Ramos (cell line): ENCODE results near the gene ARCN1.
"Not testable (repeated sequence)": the region's sequence is repeated elsewhere in the genome, so short reads cannot be mapped to it uniquely, and the experiment has no call there.

Experiments used
- in situ Hi-C: fragments of 300-500 bp; cut with MboI; formaldehyde crosslinking; loops from one replicate; pipeline ENCODE4 v1.14.3; 2022; ENCODE audit warnings: low sequenced_read_pairs; ENCODE audit not compliant: unreplicated experiment

ARCN1 gene

DNA sequence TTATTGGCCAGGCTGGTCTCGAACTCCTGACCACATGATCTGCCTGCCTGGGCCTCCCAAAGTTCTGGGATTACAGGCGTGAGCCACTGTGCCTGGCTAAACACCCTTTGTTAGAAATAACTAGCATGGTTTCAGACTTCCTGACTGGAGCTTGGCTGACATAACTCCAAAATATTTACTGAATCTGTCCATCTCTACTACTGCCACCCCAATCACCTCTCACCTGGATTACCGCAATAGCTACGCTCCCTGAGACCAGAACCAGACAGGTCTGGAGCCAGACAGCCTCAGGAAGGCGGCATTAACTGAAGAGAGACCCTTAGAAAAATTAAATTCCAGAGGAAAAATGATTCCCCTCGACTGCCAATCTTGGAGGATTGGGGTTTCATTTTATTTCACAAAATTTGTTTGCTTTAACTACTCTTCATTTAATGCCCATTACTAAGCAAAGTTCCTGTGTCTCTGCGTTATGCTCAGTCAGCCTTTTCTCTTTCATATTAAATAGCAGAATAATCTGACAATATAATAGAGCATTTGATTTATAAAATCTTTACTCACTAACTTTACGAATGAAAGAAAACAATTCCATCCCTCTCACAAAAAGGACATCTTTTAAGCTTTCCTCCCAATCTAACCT, 28.1 kb upstream of the ARCN1 start:
- in situ Hi-C loops: no loop called here

DNA sequence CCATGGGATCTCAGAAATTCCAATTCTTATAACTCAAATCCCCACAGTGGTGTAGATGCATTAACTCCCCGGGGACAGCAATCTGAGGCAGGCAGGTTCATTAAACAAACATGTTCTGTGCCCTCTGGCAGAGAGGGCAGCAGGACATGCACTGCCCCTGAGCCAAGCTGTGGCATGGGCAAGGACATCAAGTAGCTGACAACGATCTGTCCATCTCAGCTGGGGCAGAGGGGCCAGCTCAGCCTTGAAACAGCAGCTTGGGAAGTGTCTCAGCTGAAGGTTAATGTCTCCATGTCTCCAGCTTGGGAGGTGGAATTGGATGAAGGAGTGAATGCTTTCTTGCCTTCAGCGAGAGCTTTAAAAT, 27.6 kb upstream of the ARCN1 start:
- in situ Hi-C loops: no loop called here

DNA sequence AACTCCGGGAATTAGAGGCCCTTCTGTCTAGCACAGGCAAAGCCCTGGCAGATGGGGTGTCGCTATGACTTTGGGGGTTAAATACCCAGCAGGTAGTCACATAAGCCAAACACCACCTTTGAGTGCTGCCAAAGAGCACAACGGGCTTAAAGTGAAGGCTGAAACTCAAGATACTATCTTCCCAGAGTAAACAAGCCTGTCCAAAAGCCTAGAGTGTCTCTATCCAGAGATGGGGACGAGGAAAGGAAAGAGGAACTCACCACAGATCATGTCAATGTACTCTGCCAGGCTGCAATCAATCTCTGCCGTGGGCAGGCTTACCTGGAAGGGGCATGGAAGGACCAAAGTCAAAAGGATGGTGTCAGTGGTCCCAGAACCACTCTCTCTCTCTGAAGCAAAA, 26.7 kb upstream of the ARCN1 start:
- in situ Hi-C loops: no loop called here

- in situ Hi-C loops: no loop called here
These were observed 25.1 kb upstream of the ARCN1 start for GRCh38 chr11:118547132-118547531.

- in situ Hi-C loops: no loop called here
These were observed 19.9 kb upstream of the ARCN1 start for GRCh38 chr11:118552341-118552740.

GRCh38 chr11:118560806-118561205, 11.4 kb upstream of the ARCN1 start:
- in situ Hi-C loops: no loop called here

- in situ Hi-C loops: no loop called here
These were observed 7.2 kb upstream of the ARCN1 start for GRCh38 chr11:118565051-118565450.

DNA sequence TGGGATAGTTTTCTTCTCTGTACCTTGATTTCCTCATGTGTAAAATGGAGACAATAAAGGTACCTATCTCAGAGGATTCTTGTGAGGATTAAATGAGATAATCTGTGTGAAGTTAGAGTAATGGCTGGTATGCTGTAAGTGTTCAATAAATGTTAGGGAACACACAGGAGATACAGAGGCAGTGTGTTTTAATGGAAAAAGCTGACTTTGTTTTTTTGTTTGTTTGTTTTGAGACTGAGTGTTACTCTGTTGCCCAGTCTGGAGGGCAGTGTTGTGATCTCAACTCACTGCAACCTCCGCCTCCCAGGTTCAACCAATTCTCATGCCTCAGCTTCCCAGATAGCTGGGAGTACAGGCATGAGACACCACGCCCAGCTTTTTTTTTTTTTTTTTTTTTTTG, 2.5 kb upstream of the ARCN1 start:
- in situ Hi-C loops: no loop called here

DNA sequence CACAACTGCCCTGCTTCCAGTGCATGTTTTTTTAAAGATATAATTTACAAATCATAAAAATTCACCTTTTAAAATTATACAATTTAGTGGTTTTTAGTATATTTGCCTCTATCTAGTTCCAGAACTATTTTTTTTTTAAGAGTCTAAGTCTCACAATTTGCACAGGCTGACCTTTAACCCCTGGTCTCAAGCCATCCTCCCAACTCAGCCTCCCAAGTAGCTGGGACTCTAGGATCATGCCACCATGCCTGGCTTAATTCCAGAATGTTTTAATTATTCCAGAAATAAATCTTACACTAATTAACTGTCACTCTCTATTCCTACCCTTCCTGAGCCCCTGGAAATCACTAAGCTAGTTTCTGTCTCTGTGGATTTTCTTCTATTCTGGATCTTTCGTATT, 1.4 kb upstream of the ARCN1 start:
- in situ Hi-C loops: no loop called here

GRCh38 chr11:118571701-118572060, 528 bp upstream of the ARCN1 start:
- in situ Hi-C loops: not testable (repeated sequence)

GRCh38 chr11:118572981-118573550, 857 bp downstream of the ARCN1 start:
- in situ Hi-C loops: no loop called here

GRCh38 chr11:118574636-118575035, 2.4 kb downstream of the ARCN1 start:
- in situ Hi-C loops: no loop called here

DNA sequence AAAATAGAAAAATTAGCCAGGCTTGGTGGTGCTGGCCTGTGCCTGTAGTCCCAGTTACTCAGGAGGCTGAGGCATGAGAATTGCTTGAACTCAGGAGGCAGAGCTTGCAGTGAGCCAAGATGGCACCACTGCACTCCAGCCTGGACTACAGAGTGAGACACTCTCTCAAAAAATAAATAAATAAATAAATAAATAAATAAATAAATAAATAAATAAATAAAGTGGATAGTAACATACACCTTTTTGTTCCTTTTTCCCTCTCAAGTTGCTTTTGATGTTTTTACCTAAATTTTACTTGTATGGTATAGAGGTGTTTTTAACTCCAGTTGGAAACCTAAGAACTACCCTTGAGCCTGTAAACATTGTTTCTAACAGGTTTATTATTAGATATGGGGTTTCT, 5.8 kb downstream of the ARCN1 start:
- in situ Hi-C loops: not testable (repeated sequence)

DNA sequence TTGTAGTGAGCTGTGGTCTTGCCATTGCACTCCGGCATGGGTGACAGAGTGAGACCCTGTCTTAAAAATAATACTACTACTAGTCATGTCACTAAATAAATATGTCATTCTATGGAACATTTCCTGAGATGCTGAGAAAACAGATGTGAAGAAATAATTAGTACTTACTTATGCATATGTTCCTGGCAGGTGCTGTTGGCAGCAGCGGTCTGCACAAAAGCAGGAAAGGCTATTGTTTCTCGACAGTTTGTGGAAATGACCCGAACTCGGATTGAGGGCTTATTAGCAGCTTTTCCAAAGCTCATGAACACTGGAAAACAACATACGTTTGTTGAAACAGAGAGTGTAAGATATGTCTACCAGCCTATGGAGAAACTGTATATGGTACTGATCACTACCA, 8.8 kb downstream of the ARCN1 start:
- in situ Hi-C loops: no loop called here

DNA sequence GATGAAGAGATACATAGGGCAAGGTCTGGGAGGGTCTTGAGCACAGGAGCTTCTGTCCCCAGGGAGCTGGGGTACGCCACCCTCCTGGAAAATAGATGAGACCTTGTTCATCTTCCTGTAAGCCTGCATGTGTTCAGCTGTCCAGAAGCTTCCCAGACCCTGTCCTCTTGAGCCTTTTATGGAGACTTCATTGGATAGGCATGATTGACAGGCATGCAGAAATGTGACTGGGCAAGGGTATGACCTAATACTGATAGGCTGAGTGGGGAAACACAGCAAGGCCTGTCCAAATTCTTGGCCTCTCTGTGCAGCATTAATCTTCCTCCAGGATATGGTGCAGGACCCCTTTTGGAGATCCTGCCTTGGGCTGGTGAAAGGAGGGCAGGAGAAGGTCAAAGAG, 15.7 kb downstream of the ARCN1 start:
- in situ Hi-C loops: no loop called here

GRCh38 chr11:118592616-118593367, 20.6 kb downstream of the ARCN1 start:
- in situ Hi-C loops: no loop called here

DNA sequence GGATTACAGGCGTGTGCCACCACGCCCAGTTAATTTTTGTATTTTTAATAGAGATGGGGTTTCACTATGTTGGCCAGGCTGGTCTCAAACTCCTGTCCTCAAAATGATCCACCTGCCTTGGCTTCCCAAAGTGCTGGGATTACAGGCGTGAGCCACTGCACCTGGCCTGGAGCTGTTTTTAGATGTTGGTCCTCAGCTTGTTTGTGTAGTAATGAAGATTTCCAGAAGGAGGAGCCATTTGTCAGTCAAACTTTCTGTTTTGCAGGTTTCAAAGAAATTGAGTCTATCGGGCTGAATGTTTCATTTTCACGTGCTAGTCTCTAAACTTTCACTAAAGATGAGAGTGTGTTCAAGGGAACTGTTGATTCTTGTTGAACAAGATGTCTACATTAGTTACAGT, 22.8 kb downstream of the ARCN1 start:
- in situ Hi-C loops: not testable (repeated sequence)

DNA sequence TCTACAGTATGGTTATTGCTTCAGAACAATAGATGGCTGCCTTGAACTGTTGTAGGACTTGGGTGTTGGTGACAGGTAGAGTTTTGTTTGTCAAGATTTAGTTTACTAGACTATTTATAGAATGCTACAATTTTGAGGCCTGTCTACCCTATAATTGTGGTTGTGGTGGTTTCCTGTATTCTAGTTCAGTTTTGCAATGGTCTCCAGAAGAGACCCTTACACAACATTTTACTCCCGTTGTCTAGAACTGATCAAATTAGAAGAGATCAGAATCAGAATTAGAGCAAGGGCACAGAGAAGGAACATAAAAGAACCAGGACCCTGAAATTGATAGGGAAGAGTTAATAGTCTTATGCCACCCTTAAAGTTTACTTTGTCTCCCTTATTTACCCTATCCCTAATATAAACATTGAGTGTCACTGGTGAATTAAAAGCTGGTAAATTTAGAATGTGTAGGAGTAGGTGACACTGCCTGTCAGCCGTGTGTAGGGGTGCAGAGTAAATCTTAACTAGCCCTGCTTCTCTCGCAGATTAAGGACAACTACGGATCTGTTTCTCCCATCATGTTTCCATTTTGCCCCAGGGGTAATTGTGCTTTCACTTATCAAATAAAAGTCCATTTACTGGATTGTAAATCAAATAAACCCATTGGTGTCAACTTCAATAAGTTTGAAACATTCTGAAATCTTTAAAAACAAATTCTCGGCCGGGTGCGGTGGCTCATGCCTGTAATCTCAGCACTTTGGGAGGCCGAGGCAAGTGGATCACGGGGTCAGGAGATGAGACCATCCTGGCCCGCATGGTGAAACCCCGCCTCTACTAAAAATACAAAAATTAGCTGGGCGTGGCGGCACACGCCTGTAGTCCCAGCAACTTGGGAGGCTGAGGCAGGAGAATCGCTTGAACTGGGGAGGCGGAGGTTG, 24.3 kb downstream of the ARCN1 start:
- in situ Hi-C loops: no loop called here

DNA sequence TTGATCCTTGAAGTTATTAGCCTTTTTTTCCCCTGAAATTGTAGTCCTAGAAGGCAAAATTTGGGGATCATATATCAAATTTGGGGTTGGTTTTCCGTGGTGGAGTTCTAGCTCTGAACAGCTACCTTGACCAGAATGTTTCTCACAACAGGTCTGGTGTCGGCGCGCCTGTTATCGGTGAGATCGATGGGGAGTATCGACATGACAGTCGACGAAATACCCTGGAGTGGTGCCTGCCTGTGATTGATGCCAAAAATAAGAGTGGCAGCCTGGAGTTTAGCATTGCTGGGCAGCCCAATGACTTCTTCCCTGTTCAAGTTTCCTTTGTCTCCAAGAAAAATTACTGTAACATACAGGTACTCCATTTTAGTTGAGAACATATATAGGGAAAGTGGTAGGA, 25.3 kb downstream of the ARCN1 start:
- in situ Hi-C loops: no loop called here

GRCh38 chr11:118602331-118602730, 30.1 kb downstream of the ARCN1 start:
- in situ Hi-C loops: no loop called here

DNA sequence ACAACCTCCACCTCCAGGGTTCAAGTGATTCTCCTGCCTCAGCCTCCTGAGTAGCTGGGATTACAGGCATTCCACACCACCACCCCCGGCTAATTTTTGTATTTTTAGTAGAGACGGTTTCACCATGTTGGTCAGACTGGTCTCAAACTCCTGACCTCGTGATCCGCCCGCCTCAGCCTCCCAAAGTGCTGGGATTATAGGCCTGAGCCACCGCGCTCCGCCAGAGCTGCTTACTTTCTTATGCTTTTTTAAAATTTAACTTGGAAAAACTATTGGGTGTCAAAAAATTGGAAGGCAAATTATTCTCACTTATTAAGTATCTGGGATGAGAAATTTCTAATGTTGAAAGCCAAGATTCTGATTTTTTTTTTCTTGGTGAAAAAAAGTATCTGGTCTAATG, 31.5 kb downstream of the ARCN1 start:
- in situ Hi-C loops: not testable (repeated sequence)
